ENCODE measurements around the gene GPR137B.

DNA sequence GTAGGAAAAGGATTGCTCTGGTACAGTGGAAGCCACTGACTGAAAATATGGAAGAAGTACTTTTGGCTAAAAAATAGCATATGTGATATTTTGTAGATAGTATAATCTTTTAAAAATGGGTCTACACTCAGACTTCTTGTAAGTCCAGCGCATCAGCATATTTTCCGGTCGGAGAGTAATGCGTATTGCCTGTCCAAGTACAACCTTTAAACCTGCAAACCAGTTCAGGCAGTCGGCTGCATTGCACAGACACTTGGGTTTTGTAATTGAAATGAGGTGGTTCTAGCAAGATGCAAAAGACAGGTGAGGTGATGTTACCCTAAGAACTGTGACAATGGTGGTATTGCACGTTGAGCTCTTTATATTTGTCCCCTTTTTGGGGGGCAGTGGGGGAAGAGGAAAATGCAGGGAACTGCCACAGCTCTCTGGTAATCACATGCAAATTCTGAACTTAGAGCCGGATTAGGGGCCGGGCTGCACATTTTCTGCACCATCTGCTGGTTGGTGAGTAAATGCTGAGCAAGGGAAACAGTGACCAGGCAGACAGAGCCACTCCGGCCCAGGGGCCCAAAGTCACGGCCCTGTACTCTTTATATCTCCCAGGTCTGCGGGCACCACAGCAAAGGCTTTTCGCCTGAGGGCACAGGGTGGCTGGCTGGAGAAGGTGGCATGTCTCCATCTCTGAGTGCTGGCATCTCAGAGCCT, 2.3 kb downstream of the GPR137B start:
- TF ChIP-seq EP300 (IDR thresholded peaks at IDR 0.05) (no peak), POLR2A (IDR thresholded peaks at IDR 0.05) (no peak)
